Fibroblast of mammary gland (primary cell): Measurements from ENCODE around the gene PCSK1N.

Source experiments
- DNase-seq: peaks from one replicate; pipeline ENCODE4 v3.0.0-alpha.2; 2010; ENCODE audit warnings: low read depth
- H3K4me3 ChIP-seq: 2 replicates; pipeline ENCODE4 v1.5.1; 2011; ENCODE audit warnings: low read depth, mild to moderate bottlenecking, low read length, moderate library complexity; ENCODE audit not compliant: control insufficient read depth
- TF ChIP-seq, protein P1 (sequence below): conservative IDR thresholded peaks from 2 replicates; pipeline ENCODE4 v1.5.1; 2011; ENCODE audit warnings: low read depth, low read length, inconsistent platforms; ENCODE audit not compliant: control insufficient read depth, insufficient read depth

Gene PCSK1N

DNA sequence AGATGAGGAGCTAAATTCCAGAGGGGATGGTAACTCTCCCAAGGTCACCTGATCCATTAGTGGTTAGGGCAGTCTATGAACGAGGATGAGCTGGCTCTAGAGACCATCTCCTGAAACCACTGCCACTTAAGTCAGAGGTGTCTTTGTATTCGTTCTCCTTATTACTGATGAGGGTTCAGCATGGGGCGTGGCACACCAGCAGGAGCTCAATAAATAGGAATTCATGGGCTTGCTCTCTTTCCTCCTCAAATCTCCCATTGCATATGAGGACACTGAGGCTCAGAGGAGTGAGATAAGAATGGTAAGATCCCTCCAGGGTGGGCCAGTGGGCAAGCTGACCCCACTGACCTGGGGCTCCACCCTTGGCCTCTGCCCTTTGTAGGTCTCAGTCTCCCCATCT is 50.7 kb downstream of the PCSK1N start:
- no peak for DNase-seq
- TF ChIP-seq, protein P1, sequence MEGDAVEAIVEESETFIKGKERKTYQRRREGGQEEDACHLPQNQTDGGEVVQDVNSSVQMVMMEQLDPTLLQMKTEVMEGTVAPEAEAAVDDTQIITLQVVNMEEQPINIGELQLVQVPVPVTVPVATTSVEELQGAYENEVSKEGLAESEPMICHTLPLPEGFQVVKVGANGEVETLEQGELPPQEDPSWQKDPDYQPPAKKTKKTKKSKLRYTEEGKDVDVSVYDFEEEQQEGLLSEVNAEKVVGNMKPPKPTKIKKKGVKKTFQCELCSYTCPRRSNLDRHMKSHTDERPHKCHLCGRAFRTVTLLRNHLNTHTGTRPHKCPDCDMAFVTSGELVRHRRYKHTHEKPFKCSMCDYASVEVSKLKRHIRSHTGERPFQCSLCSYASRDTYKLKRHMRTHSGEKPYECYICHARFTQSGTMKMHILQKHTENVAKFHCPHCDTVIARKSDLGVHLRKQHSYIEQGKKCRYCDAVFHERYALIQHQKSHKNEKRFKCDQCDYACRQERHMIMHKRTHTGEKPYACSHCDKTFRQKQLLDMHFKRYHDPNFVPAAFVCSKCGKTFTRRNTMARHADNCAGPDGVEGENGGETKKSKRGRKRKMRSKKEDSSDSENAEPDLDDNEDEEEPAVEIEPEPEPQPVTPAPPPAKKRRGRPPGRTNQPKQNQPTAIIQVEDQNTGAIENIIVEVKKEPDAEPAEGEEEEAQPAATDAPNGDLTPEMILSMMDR = no peak
- no peak overlapping the region for H3K4me3 ChIP-seq

DNA sequence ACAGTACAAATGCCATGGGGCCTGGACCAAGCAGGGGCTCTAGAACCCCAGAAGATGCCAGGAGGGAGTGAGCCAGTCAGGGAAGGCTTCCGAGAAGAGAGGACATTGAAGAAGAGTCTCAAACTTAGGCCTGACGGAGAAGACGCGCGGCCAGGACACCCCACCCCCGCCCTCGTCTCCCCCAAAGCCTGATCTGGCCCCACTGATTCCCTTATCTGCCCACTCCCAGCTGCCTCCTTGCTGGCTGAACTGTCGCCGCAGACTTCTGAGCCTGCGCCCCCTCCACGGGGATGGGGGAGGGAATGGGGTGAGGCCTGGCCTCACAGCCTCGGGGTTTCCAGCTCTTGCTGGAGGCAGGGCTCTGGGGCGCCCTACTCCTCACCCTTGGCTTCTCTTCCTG is 52.6 kb downstream of the PCSK1N start:
- no peak for DNase-seq
- H3K4me3 ChIP-seq = no peak overlapping the region
- TF ChIP-seq, protein P1 = no peak

GRCh38 chrX:48782216-48782615 is 53.2 kb downstream of the PCSK1N start:
- no peak for DNase-seq
- TF ChIP-seq, protein P1 = no peak
- H3K4me3 ChIP-seq = no peak overlapping the region

DNA sequence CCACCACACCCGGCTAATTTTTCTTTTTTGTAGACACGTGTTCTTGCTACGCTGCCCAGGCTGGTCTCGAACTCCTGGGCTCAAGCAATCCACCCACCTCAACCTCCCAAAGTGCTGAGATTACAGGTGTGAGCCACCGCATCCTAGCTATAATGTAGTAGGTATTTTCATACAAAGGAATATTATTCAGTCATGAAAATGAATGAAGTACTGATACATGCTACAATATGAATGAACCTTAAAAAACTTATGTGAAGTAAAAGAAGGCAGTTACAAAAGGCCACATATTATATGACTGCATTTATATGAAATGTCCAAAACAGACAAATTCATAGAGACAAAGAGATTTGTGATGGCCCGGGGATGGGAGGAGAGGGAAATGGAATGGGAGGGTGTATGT is 53.7 kb downstream of the PCSK1N start:
- TF ChIP-seq, protein P1 = no peak
- no peak for DNase-seq
- no peak overlapping the region for H3K4me3 ChIP-seq
